Activated T-cell treated with anti-CD3 and anti-CD28 coated beads, Interleukin-2, amount 50 U/mL, for 24 hours (primary cell): ENCODE measurements around the gene CTR9.
A peak's percentile ranks its signal among the peaks of the same experiment; 100 is the strongest.

ENCODE experiments used
- DNase-seq: peaks from one replicate; pipeline ENCODE4 v3.0.0-alpha.2; 2020
- H3K27ac Mint-ChIP-seq: 2 replicates; pipeline ENCODE4 v1.8.0; 2020; ENCODE audit warnings: mild to moderate bottlenecking, mixed read lengths
- H3K27me3 Mint-ChIP-seq: 2 replicates; pipeline ENCODE4 v1.8.0; 2020; ENCODE audit warnings: mixed read lengths
- H3K36me3 Mint-ChIP-seq: 2 replicates; pipeline ENCODE4 v1.8.0; 2020; ENCODE audit warnings: low read depth, mixed read lengths
- H3K4me1 Mint-ChIP-seq: 2 replicates; pipeline ENCODE4 v1.8.0; 2020; ENCODE audit warnings: low read depth, mixed read lengths
- H3K4me3 Mint-ChIP-seq: 2 replicates; pipeline ENCODE4 v1.8.0; 2020; ENCODE audit warnings: mild to moderate bottlenecking, moderate library complexity, mixed read lengths
- H3K9me3 Mint-ChIP-seq: 2 replicates; pipeline ENCODE4 v1.8.0; 2020; ENCODE audit warnings: mixed read lengths

Gene CTR9

GRCh38 chr11:10728154-10728553 is 22.9 kb upstream of the CTR9 start:
- Mint-ChIP-seq H3K4me3 (no peak overlapping the region), H3K27me3 (peaks cover 30% of the 10 kb centered on the region), H3K9me3 (no peaks in the 10 kb centered on the region), H3K36me3 (no peaks in the 10 kb centered on the region), H3K27ac (no peak overlapping the region), H3K4me1 (peaks cover 25% of the 10 kb centered on the region)
- DNase-seq = no peak

- H3K27me3 Mint-ChIP-seq = peaks cover 26% of the 10 kb centered on the region
- no peak overlapping the region for H3K27ac Mint-ChIP-seq
- H3K36me3 Mint-ChIP-seq = no peaks in the 10 kb centered on the region
- DNase-seq = no peak
- H3K4me1 Mint-ChIP-seq = peaks cover 25% of the 10 kb centered on the region
- H3K4me3 Mint-ChIP-seq = no peak overlapping the region
- H3K9me3 Mint-ChIP-seq = no peaks in the 10 kb centered on the region
These were observed 22.1 kb upstream of the CTR9 start for GRCh38 chr11:10728789-10729472.

- DNase-seq = no peak
- H3K4me3 Mint-ChIP-seq = no peak overlapping the region
- H3K9me3 Mint-ChIP-seq = no peaks in the 10 kb centered on the region
- no peak overlapping the region for H3K27ac Mint-ChIP-seq
- peaks cover 21% of the 10 kb centered on the region for H3K27me3 Mint-ChIP-seq
- H3K4me1 Mint-ChIP-seq = peaks cover 20% of the 10 kb centered on the region
- no peaks in the 10 kb centered on the region for H3K36me3 Mint-ChIP-seq
These were observed 20.9 kb upstream of the CTR9 start for GRCh38 chr11:10730151-10730550.

- no peaks in the 10 kb centered on the region for H3K36me3 Mint-ChIP-seq
- peaks cover 21% of the 10 kb centered on the region for H3K27me3 Mint-ChIP-seq
- peaks cover 18% of the 10 kb centered on the region for H3K4me1 Mint-ChIP-seq
- no peak overlapping the region for H3K27ac Mint-ChIP-seq
- H3K4me3 Mint-ChIP-seq = no peak overlapping the region
- DNase-seq = no peak
- no peaks in the 10 kb centered on the region for H3K9me3 Mint-ChIP-seq
These were observed 19.9 kb upstream of the CTR9 start for GRCh38 chr11:10731064-10731680.

DNA sequence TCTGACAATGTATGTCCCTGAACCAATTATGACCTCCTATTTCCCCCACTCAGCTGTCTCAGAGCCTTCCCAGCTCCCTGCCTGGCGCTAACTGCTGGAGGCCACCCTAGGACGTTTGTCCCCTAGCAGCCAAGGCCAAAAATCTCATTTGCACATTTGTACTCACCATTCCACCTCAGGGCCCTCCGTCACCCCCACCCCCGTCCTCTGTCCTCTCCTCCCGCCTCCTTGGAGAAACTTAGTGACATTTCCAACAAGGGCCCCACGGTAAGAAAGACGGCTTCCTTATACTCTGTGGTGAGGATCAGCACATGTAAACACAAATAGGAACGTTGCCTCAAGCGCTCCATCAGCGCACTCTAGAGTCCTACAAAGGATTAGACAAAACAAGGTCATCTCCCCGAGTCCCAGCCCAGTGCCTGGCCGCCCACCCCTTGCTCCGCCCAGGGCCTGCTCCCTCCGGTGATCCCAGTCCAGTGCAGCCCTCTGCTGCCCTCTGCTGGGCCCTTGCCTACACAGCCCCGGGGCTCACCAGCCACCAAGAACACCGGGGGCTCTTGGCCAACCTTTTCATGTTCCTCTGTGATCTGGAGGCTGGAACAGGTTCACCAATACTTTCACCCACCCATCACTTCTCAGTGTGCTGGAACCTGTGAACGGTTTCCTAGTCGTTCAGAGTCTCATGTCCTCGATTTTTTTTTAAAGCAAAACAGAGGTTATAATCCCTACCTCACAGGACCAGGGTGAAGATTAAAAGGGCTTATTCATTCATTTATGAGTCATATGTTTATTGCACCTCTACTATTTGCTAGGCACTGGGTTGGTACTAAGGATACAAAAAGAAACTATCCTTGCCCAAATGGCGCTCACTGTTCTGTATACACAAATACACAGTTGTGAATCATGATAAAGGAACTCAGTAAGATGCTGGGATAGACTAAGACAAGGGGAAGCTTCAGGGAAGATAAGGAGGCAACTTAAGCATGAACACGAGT is 15.3 kb upstream of the CTR9 start:
- DNase-seq = peak; percentile 94
- H3K27me3 Mint-ChIP-seq = no peaks in the 10 kb centered on the region
- H3K27ac Mint-ChIP-seq = peak overlapping the region; percentile 35
- H3K4me3 Mint-ChIP-seq = peak overlapping the region; percentile 47
- no peaks in the 10 kb centered on the region for H3K9me3 Mint-ChIP-seq
- H3K36me3 Mint-ChIP-seq = no peaks in the 10 kb centered on the region
- peaks cover 11% of the 10 kb centered on the region for H3K4me1 Mint-ChIP-seq

DNA sequence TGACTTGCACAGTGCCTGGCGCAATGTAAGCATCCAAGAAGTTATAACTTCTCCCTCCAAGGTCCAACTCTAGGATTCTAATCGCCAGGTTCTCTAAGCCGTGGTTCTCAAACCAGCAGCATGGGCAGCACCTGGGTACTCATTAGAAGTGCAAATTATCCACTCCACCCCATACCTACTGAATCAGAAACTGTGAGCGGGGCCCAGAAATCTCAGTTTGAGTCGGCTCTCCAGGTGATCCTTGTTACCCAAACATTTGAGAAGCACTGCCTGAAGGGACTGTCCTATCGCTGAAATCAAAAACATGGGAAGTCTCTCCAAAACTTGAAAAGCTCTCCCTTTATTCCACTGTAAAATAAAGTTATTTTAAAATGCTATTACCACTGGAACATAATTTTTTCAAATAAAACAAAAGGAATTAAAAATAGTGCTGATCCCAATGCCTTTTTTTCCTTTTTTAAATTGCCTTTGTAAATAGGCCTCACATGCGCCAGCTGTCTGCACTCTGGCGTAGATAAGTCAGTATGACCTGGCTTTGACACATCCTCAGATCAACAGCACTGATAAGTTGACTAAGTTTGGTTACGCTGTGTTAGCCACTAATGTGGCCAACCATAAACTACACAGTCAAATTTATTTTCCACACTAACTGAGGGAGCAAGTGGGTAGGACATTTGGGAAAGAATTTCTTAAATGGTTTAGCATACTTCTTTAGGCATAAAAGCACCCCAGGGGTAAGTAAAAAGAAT is 8.4 kb upstream of the CTR9 start:
- Mint-ChIP-seq H3K4me1 (peaks cover 29% of the 10 kb centered on the region), H3K27ac (peak overlapping the region; percentile 69), H3K36me3 (no peaks in the 10 kb centered on the region), H3K27me3 (no peaks in the 10 kb centered on the region), H3K4me3 (peak overlapping the region; percentile 20), H3K9me3 (no peaks in the 10 kb centered on the region)
- no peak for DNase-seq

DNA sequence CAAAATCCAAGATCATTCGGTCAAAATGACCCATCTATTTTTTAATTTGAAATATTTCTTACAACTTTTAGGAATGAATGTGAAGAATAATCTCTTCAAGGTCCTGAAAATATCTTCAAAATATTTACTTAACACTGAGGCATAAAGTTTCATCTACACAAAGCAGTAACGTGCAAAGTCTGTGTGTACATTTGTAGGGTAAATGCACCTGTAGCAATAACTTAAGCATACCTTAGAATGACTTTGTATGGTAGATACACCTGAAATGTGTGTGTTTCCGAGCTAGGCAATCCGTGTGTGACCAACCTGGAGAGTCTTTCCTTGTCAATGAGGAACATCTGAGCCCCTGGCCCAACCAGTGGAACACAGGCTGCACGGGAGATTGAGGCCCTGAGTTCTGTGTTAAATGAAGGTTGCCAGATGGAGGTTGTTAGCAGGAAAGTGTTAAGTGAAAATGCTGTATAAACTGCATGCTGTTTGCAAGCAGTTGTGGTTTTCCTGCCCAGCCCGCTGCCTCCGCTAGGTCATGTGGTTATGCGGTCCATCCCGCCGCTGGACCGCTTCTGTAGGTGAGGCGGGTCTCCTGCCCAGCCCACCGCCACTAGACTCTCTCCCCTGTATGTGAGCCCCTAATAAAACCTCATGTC is 7.6 kb upstream of the CTR9 start:
- no peak for DNase-seq
- Mint-ChIP-seq H3K27ac (peak overlapping the region; percentile 60), H3K9me3 (no peaks in the 10 kb centered on the region), H3K4me1 (peaks cover 32% of the 10 kb centered on the region), H3K4me3 (peak overlapping the region; percentile 16), H3K27me3 (no peaks in the 10 kb centered on the region), H3K36me3 (no peaks in the 10 kb centered on the region)

- Mint-ChIP-seq H3K27ac (no peak overlapping the region), H3K4me1 (peaks cover 33% of the 10 kb centered on the region), H3K9me3 (no peaks in the 10 kb centered on the region), H3K36me3 (no peaks in the 10 kb centered on the region), H3K27me3 (no peaks in the 10 kb centered on the region), H3K4me3 (no peak overlapping the region)
- DNase-seq = no peak
These were observed 6.8 kb upstream of the CTR9 start for GRCh38 chr11:10744206-10744605.

GRCh38 chr11:10746871-10747270 is 4.2 kb upstream of the CTR9 start:
- H3K27ac Mint-ChIP-seq = no peak overlapping the region

DNA sequence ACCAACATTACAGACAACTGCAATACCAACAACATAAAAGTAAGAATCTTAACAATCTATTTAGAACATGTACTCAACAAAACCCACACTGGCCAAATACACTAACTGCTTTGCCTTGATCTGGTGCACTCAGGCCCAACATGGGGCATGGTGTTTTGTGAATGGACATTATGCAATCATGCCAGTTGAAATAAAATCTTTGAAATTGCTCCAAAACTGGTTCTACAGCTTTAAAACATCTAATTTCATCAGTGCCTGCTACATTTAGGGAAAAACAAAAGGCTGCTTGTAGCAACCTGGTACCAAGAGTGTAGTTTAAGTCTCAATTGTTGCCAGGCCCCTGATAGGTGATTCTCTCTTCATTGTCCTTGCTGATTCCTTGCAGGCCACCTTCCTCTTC is 3.3 kb upstream of the CTR9 start:
- no peak overlapping the region for H3K27ac Mint-ChIP-seq
- no peak overlapping the region for H3K4me3 Mint-ChIP-seq
- H3K4me1 Mint-ChIP-seq = peaks cover 35% of the 10 kb centered on the region
- H3K9me3 Mint-ChIP-seq = no peaks in the 10 kb centered on the region
- H3K36me3 Mint-ChIP-seq = peaks cover 14% of the 10 kb centered on the region
- H3K27me3 Mint-ChIP-seq = no peaks in the 10 kb centered on the region
- DNase-seq = no peak

More at GRCh38 chr11:10746871-10747270, 4.2 kb upstream of the CTR9 start:
- H3K4me3 Mint-ChIP-seq = no peak overlapping the region
- H3K4me1 Mint-ChIP-seq = peaks cover 36% of the 10 kb centered on the region
- no peak for DNase-seq
- no peaks in the 10 kb centered on the region for H3K27me3 Mint-ChIP-seq
- H3K36me3 Mint-ChIP-seq = peaks cover 8% of the 10 kb centered on the region
- H3K9me3 Mint-ChIP-seq = no peaks in the 10 kb centered on the region

GRCh38 chr11:10749476-10749875 is 1.6 kb upstream of the CTR9 start:
- DNase-seq = no peak
- Mint-ChIP-seq H3K4me3 (peak overlapping the region; percentile 32), H3K4me1 (peaks cover 31% of the 10 kb centered on the region), H3K27ac (no peak overlapping the region), H3K27me3 (no peaks in the 10 kb centered on the region), H3K36me3 (peaks cover 29% of the 10 kb centered on the region), H3K9me3 (no peaks in the 10 kb centered on the region)

- peaks cover 44% of the 10 kb centered on the region for H3K36me3 Mint-ChIP-seq
These were observed 515 bp downstream of the CTR9 start for GRCh38 chr11:10751581-10751940.

GRCh38 chr11:10752061-10752460 is 1.0 kb downstream of the CTR9 start:
- no peaks in the 10 kb centered on the region for H3K27me3 Mint-ChIP-seq
- H3K9me3 Mint-ChIP-seq = no peaks in the 10 kb centered on the region
- no peak for DNase-seq
- peak overlapping the region; percentile 96 for H3K4me3 Mint-ChIP-seq
- peaks cover 44% of the 10 kb centered on the region for H3K36me3 Mint-ChIP-seq
- peaks cover 26% of the 10 kb centered on the region for H3K4me1 Mint-ChIP-seq
- H3K27ac Mint-ChIP-seq = peak overlapping the region; percentile 95

More at GRCh38 chr11:10751581-10751940, 515 bp downstream of the CTR9 start:
- Mint-ChIP-seq H3K4me3 (peak overlapping the region; percentile 96), H3K9me3 (no peaks in the 10 kb centered on the region), H3K27ac (peak overlapping the region; percentile 95), H3K27me3 (no peaks in the 10 kb centered on the region), H3K4me1 (peaks cover 26% of the 10 kb centered on the region)
- DNase-seq = no peak

- Mint-ChIP-seq H3K4me1 (peaks cover 26% of the 10 kb centered on the region), H3K36me3 (peaks cover 44% of the 10 kb centered on the region), H3K27me3 (no peaks in the 10 kb centered on the region), H3K9me3 (no peaks in the 10 kb centered on the region), H3K27ac (no peak overlapping the region), H3K4me3 (peak overlapping the region; percentile 96)
- DNase-seq = no peak
These were observed 1.4 kb downstream of the CTR9 start for GRCh38 chr11:10752486-10752885.
